Measurements from ENCODE around the gene TMPRSS5.

TMPRSS5 gene

GRCh38 chr11:113728814-113729213 is 22.7 kb upstream of the TMPRSS5 start:
- POLR2A ChIA-PET, result no interaction called here
- CTCF ChIA-PET, result interaction anchor here (1.0 to 6.1 kb wide), 9 partner anchors 11 to 422 kb away, joined by 3 to 24 read pairs (median 4); no protein-coding TSS in a partner anchor
- no peak for DNase-seq (ENCODE audit: extremely low spot score)
- TF ChIP-seq, protein P1, sequence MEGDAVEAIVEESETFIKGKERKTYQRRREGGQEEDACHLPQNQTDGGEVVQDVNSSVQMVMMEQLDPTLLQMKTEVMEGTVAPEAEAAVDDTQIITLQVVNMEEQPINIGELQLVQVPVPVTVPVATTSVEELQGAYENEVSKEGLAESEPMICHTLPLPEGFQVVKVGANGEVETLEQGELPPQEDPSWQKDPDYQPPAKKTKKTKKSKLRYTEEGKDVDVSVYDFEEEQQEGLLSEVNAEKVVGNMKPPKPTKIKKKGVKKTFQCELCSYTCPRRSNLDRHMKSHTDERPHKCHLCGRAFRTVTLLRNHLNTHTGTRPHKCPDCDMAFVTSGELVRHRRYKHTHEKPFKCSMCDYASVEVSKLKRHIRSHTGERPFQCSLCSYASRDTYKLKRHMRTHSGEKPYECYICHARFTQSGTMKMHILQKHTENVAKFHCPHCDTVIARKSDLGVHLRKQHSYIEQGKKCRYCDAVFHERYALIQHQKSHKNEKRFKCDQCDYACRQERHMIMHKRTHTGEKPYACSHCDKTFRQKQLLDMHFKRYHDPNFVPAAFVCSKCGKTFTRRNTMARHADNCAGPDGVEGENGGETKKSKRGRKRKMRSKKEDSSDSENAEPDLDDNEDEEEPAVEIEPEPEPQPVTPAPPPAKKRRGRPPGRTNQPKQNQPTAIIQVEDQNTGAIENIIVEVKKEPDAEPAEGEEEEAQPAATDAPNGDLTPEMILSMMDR (IDR thresholded peaks at IDR 0.05; ENCODE audit: control extremely low read depth, extremely low read depth, low read depth, missing control alignments), result no peak

DNA sequence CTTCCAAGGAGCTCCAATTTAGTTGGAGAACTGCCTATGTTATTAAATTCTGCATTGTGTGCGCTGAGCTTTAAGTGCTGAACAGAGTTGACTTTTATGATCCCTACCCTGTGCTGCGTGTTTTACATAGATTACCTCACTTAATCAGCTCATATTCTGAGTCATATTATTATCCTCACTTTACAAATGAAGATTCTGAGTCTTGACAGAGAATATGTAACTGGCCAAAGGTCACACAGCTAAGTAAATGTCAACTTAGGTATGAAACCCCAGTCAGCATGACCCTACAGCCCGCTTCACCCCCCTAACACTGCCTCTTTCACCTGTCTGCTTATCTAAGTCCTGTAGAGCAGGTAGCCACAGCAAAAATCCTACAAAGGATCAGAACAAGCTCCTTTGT is 19.8 kb upstream of the TMPRSS5 start:
- no peak for DNase-seq (ENCODE audit: extremely low spot score)
- TF ChIP-seq, protein P1 (IDR thresholded peaks at IDR 0.05; ENCODE audit: control extremely low read depth, extremely low read depth, low read depth, missing control alignments), result no peak
- CTCF ChIA-PET, result interaction anchor here (0.8 to 1.1 kb wide), 4 partner anchors 19 to 194 kb away, joined by 3 read pairs; partner anchors contain the start of gene ZW10
- POLR2A ChIA-PET, result no interaction called here

GRCh38 chr11:113725407-113725806 is 19.3 kb upstream of the TMPRSS5 start:
- TF ChIP-seq, protein P1 (IDR thresholded peaks at IDR 0.05; ENCODE audit: control extremely low read depth, extremely low read depth, low read depth, missing control alignments), result no peak
- ChIA-PET CTCF (interaction anchor here (0.8 to 1.1 kb wide), 4 partner anchors 19 to 194 kb away, joined by 3 read pairs; partner anchors contain the start of gene ZW10), POLR2A (no interaction called here)
- DNase-seq (ENCODE audit: extremely low spot score), result no peak

GRCh38 chr11:113724778-113725177 is 18.7 kb upstream of the TMPRSS5 start:
- POLR2A ChIA-PET, result no interaction called here
- no peak for DNase-seq (ENCODE audit: extremely low spot score)
- CTCF ChIA-PET, result no interaction called here
- TF ChIP-seq, protein P1 (IDR thresholded peaks at IDR 0.05; ENCODE audit: control extremely low read depth, extremely low read depth, low read depth, missing control alignments), result no peak

DNA sequence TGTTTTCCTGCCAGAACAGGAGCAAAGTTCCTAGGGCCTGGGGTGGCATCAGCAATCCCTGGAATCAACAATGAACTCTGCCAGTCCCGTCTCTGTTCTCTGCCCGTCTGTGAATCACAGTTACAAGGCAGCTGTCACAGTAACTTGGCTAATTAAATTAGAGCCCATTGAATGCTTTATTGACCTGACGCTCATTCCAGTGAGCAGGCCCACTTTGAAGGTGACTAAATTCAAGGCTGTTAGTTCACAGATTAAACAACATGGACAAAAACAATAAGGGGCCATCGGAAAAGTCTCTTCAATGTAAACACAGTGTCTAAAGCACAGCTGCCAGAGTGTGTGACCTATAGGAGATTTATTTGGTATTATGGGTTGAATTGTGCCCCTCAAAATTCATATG is 17.7 kb upstream of the TMPRSS5 start:
- CTCF ChIA-PET, result interaction anchor here (1.0 to 1.1 kb wide), 2 partner anchors 8 to 10 kb away, joined by 3 read pairs; no protein-coding TSS in a partner anchor
- POLR2A ChIA-PET, result no interaction called here
- DNase-seq (ENCODE audit: extremely low spot score), result no peak
- TF ChIP-seq, protein P1 (IDR thresholded peaks at IDR 0.05; ENCODE audit: control extremely low read depth, extremely low read depth, low read depth, missing control alignments), result no peak

DNA sequence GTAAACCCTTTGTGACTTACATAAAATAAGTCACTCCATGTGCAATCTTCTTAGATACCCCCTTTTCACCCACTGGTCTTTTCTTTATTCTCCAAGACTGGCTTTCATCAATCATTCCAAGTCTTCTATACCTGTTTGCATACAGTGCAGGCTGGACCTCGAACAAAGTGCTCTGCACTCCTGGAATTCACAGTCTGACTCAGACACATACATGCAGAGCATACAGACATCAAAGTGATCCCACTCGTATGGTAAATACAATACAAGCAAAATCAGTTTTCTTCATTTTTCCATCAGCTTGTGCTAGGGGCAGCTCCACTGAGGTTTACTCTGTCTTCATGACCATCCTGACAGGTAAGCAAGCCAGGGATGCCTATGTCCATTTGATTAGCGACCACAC is 16.8 kb upstream of the TMPRSS5 start:
- CTCF ChIA-PET, result interaction anchor here (1.1 to 1.2 kb wide), 2 partner anchors 9 to 48 kb away, joined by 3 read pairs; no protein-coding TSS in a partner anchor
- DNase-seq (ENCODE audit: extremely low spot score), result no peak
- TF ChIP-seq, protein P1 (IDR thresholded peaks at IDR 0.05; ENCODE audit: control extremely low read depth, extremely low read depth, low read depth, missing control alignments), result no peak
- POLR2A ChIA-PET, result no interaction called here

Data from GM10248 (cell line).